LHCN-M2 (cell line): Measurements from ENCODE around the gene SEMA6B. TPM values are rescaled to one million over a fixed set of nuclear protein-coding genes. Genes with fewer than 3 reads are reported as not detected.
"Not testable (repeated sequence)": the region's sequence is repeated elsewhere in the genome, so short reads cannot be mapped to it uniquely, and the experiment has no call there.

Experiments
- DNase-seq: peaks from one replicate; pipeline ENCODE4 v3.0.0-alpha.2; 2012; ENCODE audit warnings: low read depth
- polyA plus RNA-seq: library from polyadenylated mRNA; unstranded; fragments of >200 nt; gene quantifications from one replicate; pipeline ENCODE4 v1.2.1, GENCODE V29; 2012; ENCODE audit warnings: missing spikeins
- total RNA-seq: library from RNA; depleted of rRNA; stranded (reverse); fragments of >200 nt; gene quantifications from 2 replicates; pipeline ENCODE4 v1.2.3, GENCODE V29; 2014; rRNA removed

SEMA6B gene
- total RNA-seq: 9.7 and 30.7 TPM in 2 replicates
- polyA plus RNA-seq: 0.69 TPM

- DNase-seq: no peak
Observed at GRCh38 chr19:4559569-4559968, at the start of gene SEMA6B. Gene SEMA6B (minus strand): TSS chr19:4559684. CDS start chr19:4558457, 1,227 bp downstream.

GRCh38 chr19:4606921-4607678, 47.6 kb upstream of the SEMA6B start:
- DNase-seq: peak; percentile 39

- DNase-seq: no peak
Observed at GRCh38 chr19:4606181-4606580, 46.7 kb upstream of the SEMA6B start.

GRCh38 chr19:4604912-4605311, 45.4 kb upstream of the SEMA6B start:
- no peak for DNase-seq

- DNase-seq: no peak
Observed at GRCh38 chr19:4602915-4603314, 43.4 kb upstream of the SEMA6B start.

- DNase-seq: no peak
Observed at GRCh38 chr19:4602173-4602788, 42.8 kb upstream of the SEMA6B start.

GRCh38 chr19:4600893-4601292, 41.4 kb upstream of the SEMA6B start:
- no peak for DNase-seq

- no peak for DNase-seq
Observed at GRCh38 chr19:4600082-4600481, 40.6 kb upstream of the SEMA6B start.

- DNase-seq: no peak
Observed at GRCh38 chr19:4598712-4599111, 39.2 kb upstream of the SEMA6B start.

- DNase-seq: peak; percentile 63
Observed at GRCh38 chr19:4597975-4598671, 38.6 kb upstream of the SEMA6B start.

GRCh38 chr19:4597278-4597974, 37.9 kb upstream of the SEMA6B start:
- peak; percentile 27 for DNase-seq

- peak; percentile 50 for DNase-seq
Observed at GRCh38 chr19:4596033-4596904, 36.8 kb upstream of the SEMA6B start.

- not testable (repeated sequence) for DNase-seq
Observed at GRCh38 chr19:4595158-4595557, 35.7 kb upstream of the SEMA6B start.

GRCh38 chr19:4594201-4594600, 34.7 kb upstream of the SEMA6B start:
- DNase-seq: no peak

- DNase-seq: peak; percentile 70
Observed at GRCh38 chr19:4593409-4593851, 33.9 kb upstream of the SEMA6B start.

- DNase-seq: no peak
Observed at GRCh38 chr19:4592445-4592844, 33.0 kb upstream of the SEMA6B start.

- no peak for DNase-seq
Observed at GRCh38 chr19:4591320-4591719, 31.8 kb upstream of the SEMA6B start.

GRCh38 chr19:4590559-4590958, 31.1 kb upstream of the SEMA6B start:
- DNase-seq: no peak

- no peak for DNase-seq
Observed at GRCh38 chr19:4589579-4590410, 30.3 kb upstream of the SEMA6B start.

GRCh38 chr19:4588291-4588761, 28.8 kb upstream of the SEMA6B start:
- no peak for DNase-seq
